Tibial artery (tissue), 4 donors: ENCODE measurements around the gene TOR2A.
A peak's percentile ranks its signal among the peaks of the same experiment; 100 is the strongest.

Source experiments
- DNase-seq, 2 donors: peaks; one replicate each; pipeline ENCODE4 v3.0.0-alpha.2; 2019
- H3K27ac ChIP-seq, 2 donors: fragments of 200-600 bp; sonication (generic) in 1 of 2; 1 replicate in 1 of 2; 2 replicates in 1 of 2; pipeline ENCODE4 v1.5.1; 2018 to 2019; ENCODE audit warnings: mild to moderate bottlenecking in 1 of 2
- H3K27me3 ChIP-seq, 2 donors: fragments of 200-600 bp; sonication (generic) in 1 of 2; one replicate each; pipeline versions ENCODE4 v1.5.1 to v1.6.0; 2016 to 2019
- H3K36me3 ChIP-seq, 3 donors: fragments of 200-600 bp; sonication (generic) in 2 of 3; one replicate each; pipeline ENCODE4 v1.5.1; 2016 to 2019; ENCODE audit warnings: mild to moderate bottlenecking in 2 of 3
- H3K4me1 ChIP-seq, 4 donors: fragments of 200-600 bp; sonication (generic) in 2 of 4; 1 replicate in 3 of 4; 2 replicates in 1 of 4; pipeline ENCODE4 v1.5.1; 2016 to 2019
- H3K4me3 ChIP-seq, 2 donors: fragments of 200-600 bp; sonication (generic) in 1 of 2; 1 replicate in 1 of 2; 2 replicates in 1 of 2; pipeline ENCODE4 v1.5.1; 2018 to 2019; ENCODE audit warnings: mild to moderate bottlenecking in 2 of 2
- H3K9me3 ChIP-seq, 3 donors: fragments of 200-600 bp; sonication (generic) in 1 of 3; one replicate each; pipeline ENCODE4 v1.5.1; 2016 to 2019
- intact Hi-C: fragments of 100-400 bp; cut with DNase I; formaldehyde crosslinking; loops from one replicate; pipeline ENCODE4 v1.15.0; 2023; ENCODE audit warnings: low total_unique reads
- TF ChIP-seq, protein P1 (sequence below), 2 experiments: fragments of 200-600 bp in 1 of 2; fragments of 450-650 bp in 1 of 2; IDR thresholded peaks; one replicate each; pipeline ENCODE4 v1.5.1; 2017 to 2019; ENCODE audit warnings: antibody characterized with exemption in 2 of 2, mild to moderate bottlenecking in 1 of 2, moderate library complexity in 1 of 2

Gene TOR2A

DNA sequence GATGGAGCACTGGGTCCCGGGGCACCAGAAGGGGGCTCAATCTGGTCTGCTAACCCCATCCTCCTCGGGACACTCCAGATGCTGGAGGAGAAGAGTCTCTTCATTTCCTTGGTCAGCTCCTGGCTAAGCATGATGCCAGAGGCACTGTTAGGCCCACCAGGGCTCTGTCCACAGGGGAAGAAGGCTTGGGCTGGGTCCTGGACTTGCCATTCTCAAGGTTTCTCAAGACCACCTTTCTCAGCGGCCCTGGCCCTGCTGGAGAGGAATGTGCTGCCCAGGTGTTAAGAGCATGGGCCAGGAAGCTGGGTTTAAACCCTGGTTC, 35.5 kb upstream of the TOR2A start:
- DNase-seq = no peak
- intact Hi-C loops = no loop called here
- Histone ChIP-seq H3K36me3 (no peaks in the 10 kb centered on the region), H3K27ac (peak overlapping the region in 1 of 2 donors; percentile 64), H3K4me1 (peaks cover 0 to 15% (median 10%) of the 10 kb centered on the region in 4 donors), H3K27me3 (peaks cover 0 to 7% of the 10 kb centered on the region in 2 donors), H3K9me3 (no peaks in the 10 kb centered on the region), H3K4me3 (peak overlapping the region; percentile 50 to 55)
- TF ChIP-seq, protein P1, sequence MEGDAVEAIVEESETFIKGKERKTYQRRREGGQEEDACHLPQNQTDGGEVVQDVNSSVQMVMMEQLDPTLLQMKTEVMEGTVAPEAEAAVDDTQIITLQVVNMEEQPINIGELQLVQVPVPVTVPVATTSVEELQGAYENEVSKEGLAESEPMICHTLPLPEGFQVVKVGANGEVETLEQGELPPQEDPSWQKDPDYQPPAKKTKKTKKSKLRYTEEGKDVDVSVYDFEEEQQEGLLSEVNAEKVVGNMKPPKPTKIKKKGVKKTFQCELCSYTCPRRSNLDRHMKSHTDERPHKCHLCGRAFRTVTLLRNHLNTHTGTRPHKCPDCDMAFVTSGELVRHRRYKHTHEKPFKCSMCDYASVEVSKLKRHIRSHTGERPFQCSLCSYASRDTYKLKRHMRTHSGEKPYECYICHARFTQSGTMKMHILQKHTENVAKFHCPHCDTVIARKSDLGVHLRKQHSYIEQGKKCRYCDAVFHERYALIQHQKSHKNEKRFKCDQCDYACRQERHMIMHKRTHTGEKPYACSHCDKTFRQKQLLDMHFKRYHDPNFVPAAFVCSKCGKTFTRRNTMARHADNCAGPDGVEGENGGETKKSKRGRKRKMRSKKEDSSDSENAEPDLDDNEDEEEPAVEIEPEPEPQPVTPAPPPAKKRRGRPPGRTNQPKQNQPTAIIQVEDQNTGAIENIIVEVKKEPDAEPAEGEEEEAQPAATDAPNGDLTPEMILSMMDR (IDR thresholded peaks at IDR 0.05) = no peak

GRCh38 chr9:127769929-127770582, 35.0 kb upstream of the TOR2A start:
- H3K36me3 ChIP-seq = no peaks in the 10 kb centered on the region
- TF ChIP-seq, protein P1 (IDR thresholded peaks at IDR 0.05) = no peak
- intact Hi-C loops = no loop called here
- peak overlapping the region in 1 of 2 donors; percentile 64 for H3K27ac ChIP-seq
- H3K4me1 ChIP-seq = peaks cover 0 to 15% (median 10%) of the 10 kb centered on the region in 4 donors
- H3K27me3 ChIP-seq = peaks cover 0 to 12% of the 10 kb centered on the region in 2 donors
- H3K4me3 ChIP-seq = peak overlapping the region; percentile 50 to 55
- no peak for DNase-seq
- H3K9me3 ChIP-seq = no peaks in the 10 kb centered on the region

DNA sequence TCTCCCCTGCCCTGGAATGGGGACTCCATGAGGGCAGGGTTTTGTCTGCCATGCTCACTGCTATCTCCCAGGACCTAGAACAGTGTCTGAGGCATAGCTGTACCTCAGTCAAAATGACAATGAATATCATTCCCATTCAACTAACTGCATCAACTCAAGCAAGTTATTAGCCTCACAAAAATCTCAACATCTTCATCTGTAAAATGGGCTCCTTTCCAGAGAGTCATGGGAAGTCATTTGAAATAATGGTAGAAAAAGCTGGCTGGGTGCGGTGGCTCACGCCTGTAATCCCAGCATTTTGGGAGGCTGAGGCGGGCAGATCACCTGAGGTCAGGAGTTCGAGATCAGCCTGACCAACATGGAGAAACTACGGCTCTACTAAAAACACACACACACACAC, 34.0 kb upstream of the TOR2A start:
- peaks cover 0 to 15% (median 10%) of the 10 kb centered on the region in 4 donors for H3K4me1 ChIP-seq
- TF ChIP-seq, protein P1 (IDR thresholded peaks at IDR 0.05) = no peak
- no peak overlapping the region for H3K4me3 ChIP-seq
- H3K27ac ChIP-seq = no peak overlapping the region
- H3K9me3 ChIP-seq = no peaks in the 10 kb centered on the region
- H3K36me3 ChIP-seq = no peaks in the 10 kb centered on the region
- no peak for DNase-seq
- peaks cover 0 to 21% of the 10 kb centered on the region in 2 donors for H3K27me3 ChIP-seq
- intact Hi-C loops = no loop called here

GRCh38 chr9:127768698-127769097, 33.6 kb upstream of the TOR2A start:
- TF ChIP-seq, protein P1 (IDR thresholded peaks at IDR 0.05) = no peak
- no peak for DNase-seq
- H3K27me3 ChIP-seq = peaks cover 0 to 25% of the 10 kb centered on the region in 2 donors
- peaks cover 0 to 15% (median 10%) of the 10 kb centered on the region in 4 donors for H3K4me1 ChIP-seq
- no peak overlapping the region for H3K4me3 ChIP-seq
- no peaks in the 10 kb centered on the region for H3K36me3 ChIP-seq
- no peak overlapping the region for H3K27ac ChIP-seq
- H3K9me3 ChIP-seq = no peaks in the 10 kb centered on the region
- intact Hi-C loops = no loop called here

GRCh38 chr9:127767909-127768331, 32.8 kb upstream of the TOR2A start:
- H3K27ac ChIP-seq = no peak overlapping the region
- no peak for DNase-seq

More at GRCh38 chr9:127767909-127768331, 32.8 kb upstream of the TOR2A start:
- Histone ChIP-seq H3K27me3 (peaks cover 0 to 26% of the 10 kb centered on the region in 2 donors), H3K4me3 (no peak overlapping the region), H3K36me3 (no peaks in the 10 kb centered on the region), H3K4me1 (peaks cover 0 to 15% (median 10%) of the 10 kb centered on the region in 4 donors), H3K9me3 (no peaks in the 10 kb centered on the region)
- intact Hi-C loops = no loop called here
- TF ChIP-seq, protein P1 (IDR thresholded peaks at IDR 0.05) = no peak
